NB4 (cell line): ENCODE data around the gene CLEC16A.

Source experiments
- DNase-seq: peaks from one replicate; pipeline ENCODE4 v3.0.0; 2010; ENCODE audit warnings: low read depth
- H3K4me3 ChIP-seq: one replicate; pipeline ENCODE4 v1.5.1; 2011; ENCODE audit warnings: mild to moderate bottlenecking, low read depth, low read length, moderate library complexity
- CTCF ChIP-seq: IDR thresholded peaks from one replicate; pipeline ENCODE4 v1.5.1; 2012; ENCODE audit warnings: low read depth, low read length
- MAX ChIP-seq: IDR thresholded peaks from 2 replicates; pipeline ENCODE4 v1.6.1; 2011; ENCODE audit warnings: low read depth, low read length
- MYC ChIP-seq: IDR thresholded peaks from 2 replicates; pipeline ENCODE4 v1.6.1; 2011; ENCODE audit warnings: low read depth, low read length
- POLR2A ChIP-seq: IDR thresholded peaks from 2 replicates; pipeline ENCODE4 v1.6.1; 2011; ENCODE audit warnings: mild to moderate bottlenecking; ENCODE audit not compliant: insufficient read length; ENCODE audit errors: extremely low read depth

CLEC16A gene

GRCh38 chr16:11097787-11098167 lies 153.4 kb downstream of the CLEC16A start:
- no peak overlapping the region for H3K4me3 ChIP-seq
- DNase-seq, result no peak
- TF ChIP-seq CTCF (no peak), POLR2A (no peak), MAX (no peak), MYC (no peak)

GRCh38 chr16:11098601-11099390 lies 154.4 kb downstream of the CLEC16A start:
- DNase-seq, result no peak
- TF ChIP-seq CTCF (no peak), MYC (no peak), MAX (no peak), POLR2A (no peak)
- H3K4me3 ChIP-seq, result no peak overlapping the region

- no peak overlapping the region for H3K4me3 ChIP-seq
- no peak for TF ChIP-seq MAX
- no peak for TF ChIP-seq POLR2A
- TF ChIP-seq CTCF, result no peak
- TF ChIP-seq MYC, result no peak
- DNase-seq, result no peak
Observed at GRCh38 chr16:11099672-11100205, 155.4 kb downstream of the CLEC16A start.

- no peak for TF ChIP-seq CTCF
- peak; percentile 66 for TF ChIP-seq MAX
- TF ChIP-seq POLR2A, result no peak
- peak; percentile 74 for TF ChIP-seq MYC
- no peak overlapping the region for H3K4me3 ChIP-seq
- DNase-seq, result peak; percentile 88
Observed at GRCh38 chr16:11100239-11100750, 155.9 kb downstream of the CLEC16A start.

- no peak for DNase-seq
- TF ChIP-seq CTCF (no peak), MYC (no peak), MAX (no peak), POLR2A (no peak)
- no peak overlapping the region for H3K4me3 ChIP-seq
Observed at GRCh38 chr16:11101283-11101682, 156.9 kb downstream of the CLEC16A start.
